ENCODE data around the gene ZNF121. TPM values are rescaled to one million over a fixed set of nuclear protein-coding genes. Genes with fewer than 3 reads are reported as not detected.

ZNF121 gene
- total RNA-seq (10 to 100 TPM; 15.6 to 32.2 (median 18.0) TPM), polyA plus RNA-seq (1 to 10 TPM; 3.0 to 7.8 (median 6.1) TPM)
- long read RNA-seq, donor 1, partial matches to known transcripts = 0 of 1 reads
- long read RNA-seq, donor 1, other reads (novel, unspliced or antisense) = 0 of 1 reads
- long read RNA-seq, donor 2, partial matches to known transcripts = 0 of 5 reads
- long read RNA-seq, donor 2, other reads (novel, unspliced or antisense) = 4 of 5 reads

GRCh38 chr19:9584073-9584833 lies at the start of gene ZNF121:
Gene ZNF121, minus strand, starts transcription at chr19:9584504. Its CDS starts 16,407 bp downstream, at chr19:9568097.
- intact Hi-C loops (cut with DNase I) = loop anchor here (5.0 to 10.0 kb wide), 2 partner anchors 38 to 449 kb away; partner anchors contain the start of gene ZNF561 (in 1 of the 2)
- peaks cover 3 to 11% of the 10 kb centered on the region in 2 donors for H3K36me3 ChIP-seq (ENCODE audit: insufficient read depth in 1 of 2, low read depth in 1 of 2)
- ATAC-seq (peak; percentile 95 to 99 (median 98)), DNase-seq (peak; percentile 86 to 91)
- H3K9me3 ChIP-seq = peaks cover 27% of the 10 kb centered on the region
- peak within 1 kb of the TSS; percentile 99 for H3K4me3 ChIP-seq
- peak within 1 kb of the TSS; percentile 98 for H3K27ac ChIP-seq
- TF ChIP-seq, protein P1, sequence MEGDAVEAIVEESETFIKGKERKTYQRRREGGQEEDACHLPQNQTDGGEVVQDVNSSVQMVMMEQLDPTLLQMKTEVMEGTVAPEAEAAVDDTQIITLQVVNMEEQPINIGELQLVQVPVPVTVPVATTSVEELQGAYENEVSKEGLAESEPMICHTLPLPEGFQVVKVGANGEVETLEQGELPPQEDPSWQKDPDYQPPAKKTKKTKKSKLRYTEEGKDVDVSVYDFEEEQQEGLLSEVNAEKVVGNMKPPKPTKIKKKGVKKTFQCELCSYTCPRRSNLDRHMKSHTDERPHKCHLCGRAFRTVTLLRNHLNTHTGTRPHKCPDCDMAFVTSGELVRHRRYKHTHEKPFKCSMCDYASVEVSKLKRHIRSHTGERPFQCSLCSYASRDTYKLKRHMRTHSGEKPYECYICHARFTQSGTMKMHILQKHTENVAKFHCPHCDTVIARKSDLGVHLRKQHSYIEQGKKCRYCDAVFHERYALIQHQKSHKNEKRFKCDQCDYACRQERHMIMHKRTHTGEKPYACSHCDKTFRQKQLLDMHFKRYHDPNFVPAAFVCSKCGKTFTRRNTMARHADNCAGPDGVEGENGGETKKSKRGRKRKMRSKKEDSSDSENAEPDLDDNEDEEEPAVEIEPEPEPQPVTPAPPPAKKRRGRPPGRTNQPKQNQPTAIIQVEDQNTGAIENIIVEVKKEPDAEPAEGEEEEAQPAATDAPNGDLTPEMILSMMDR (IDR thresholded peaks at IDR 0.05) = no peak
- 0% methylated on average over 50 to 51 of the region's 51 CpGs for WGBS, 3 donors
- H3K27me3 ChIP-seq (ENCODE audit: insufficient read depth in 3 of 3, low read length in 2 of 3) = peaks cover 0 to 17% (median 0%) of the 10 kb centered on the region in 3 donors
- H3K4me1 ChIP-seq = peaks cover 19% of the 10 kb centered on the region

DNA sequence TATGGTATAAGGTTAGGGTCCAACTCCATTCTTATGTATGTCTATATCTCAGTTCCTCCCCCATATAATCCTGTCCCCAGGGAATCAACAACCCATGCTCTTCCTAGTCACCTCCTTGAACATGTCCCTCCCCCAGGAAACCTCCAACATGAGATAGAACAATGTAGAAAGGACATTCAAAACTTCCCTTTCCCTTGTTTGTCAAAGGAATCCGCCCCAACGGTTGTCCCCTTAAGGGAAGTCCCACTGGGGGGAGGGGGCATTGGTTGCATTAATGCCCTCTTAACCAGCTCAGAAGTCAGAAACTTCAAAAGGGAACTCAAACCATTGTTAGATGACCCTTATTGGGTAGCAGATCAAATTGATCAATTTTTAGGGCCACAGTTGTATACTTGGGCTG lies 43.6 kb upstream of the ZNF121 start:
- no peak for ATAC-seq
- peaks cover 10 to 13% of the 10 kb centered on the region in 2 donors for H3K36me3 ChIP-seq (ENCODE audit: insufficient read depth in 1 of 2, low read depth in 1 of 2)
- 70 to 83% (median 76%) methylated on average over 2 of the region's 2 CpGs for WGBS, 3 donors
- no peaks in the 10 kb centered on the region for H3K27me3 ChIP-seq (ENCODE audit: insufficient read depth in 3 of 3, low read length in 2 of 3)
- no peak overlapping the region for H3K4me3 ChIP-seq
- DNase-seq = no peak
- intact Hi-C loops (cut with DNase I) = loop anchor here (2.0 to 10.0 kb wide), 3 partner anchors 137 to 165 kb away; partner anchors contain the start of gene ZNF846 (in 1 of the 2)
- H3K9me3 ChIP-seq = no peaks in the 10 kb centered on the region
- TF ChIP-seq, protein P1 (IDR thresholded peaks at IDR 0.05) = no peak
- H3K27ac ChIP-seq = no peak overlapping the region
- H3K4me1 ChIP-seq = no peaks in the 10 kb centered on the region

GRCh38 chr19:9622531-9622930 lies 38.2 kb upstream of the ZNF121 start:
- Histone ChIP-seq H3K4me3 (no peak overlapping the region), H3K27me3 (ENCODE audit: insufficient read depth in 3 of 3, low read length in 2 of 3) (no peaks in the 10 kb centered on the region), H3K36me3 (ENCODE audit: insufficient read depth in 1 of 2, low read depth in 1 of 2) (peaks cover 14 to 28% of the 10 kb centered on the region in 2 donors), H3K27ac (no peak overlapping the region), H3K9me3 (no peaks in the 10 kb centered on the region), H3K4me1 (peaks cover 15% of the 10 kb centered on the region)
- intact Hi-C loops (cut with DNase I) = loop anchor here in 1 of 2 donors (5.0 to 10.0 kb wide), 2 partner anchors 40 to 142 kb away; partner anchors contain the start of genes ZNF121 and ZNF846
- 69 to 82% (median 79%) methylated on average over 2 of the region's 2 CpGs for WGBS, 3 donors
- no peak for DNase-seq
- TF ChIP-seq, protein P1 (IDR thresholded peaks at IDR 0.05) = no peak
- ATAC-seq = no peak

DNA sequence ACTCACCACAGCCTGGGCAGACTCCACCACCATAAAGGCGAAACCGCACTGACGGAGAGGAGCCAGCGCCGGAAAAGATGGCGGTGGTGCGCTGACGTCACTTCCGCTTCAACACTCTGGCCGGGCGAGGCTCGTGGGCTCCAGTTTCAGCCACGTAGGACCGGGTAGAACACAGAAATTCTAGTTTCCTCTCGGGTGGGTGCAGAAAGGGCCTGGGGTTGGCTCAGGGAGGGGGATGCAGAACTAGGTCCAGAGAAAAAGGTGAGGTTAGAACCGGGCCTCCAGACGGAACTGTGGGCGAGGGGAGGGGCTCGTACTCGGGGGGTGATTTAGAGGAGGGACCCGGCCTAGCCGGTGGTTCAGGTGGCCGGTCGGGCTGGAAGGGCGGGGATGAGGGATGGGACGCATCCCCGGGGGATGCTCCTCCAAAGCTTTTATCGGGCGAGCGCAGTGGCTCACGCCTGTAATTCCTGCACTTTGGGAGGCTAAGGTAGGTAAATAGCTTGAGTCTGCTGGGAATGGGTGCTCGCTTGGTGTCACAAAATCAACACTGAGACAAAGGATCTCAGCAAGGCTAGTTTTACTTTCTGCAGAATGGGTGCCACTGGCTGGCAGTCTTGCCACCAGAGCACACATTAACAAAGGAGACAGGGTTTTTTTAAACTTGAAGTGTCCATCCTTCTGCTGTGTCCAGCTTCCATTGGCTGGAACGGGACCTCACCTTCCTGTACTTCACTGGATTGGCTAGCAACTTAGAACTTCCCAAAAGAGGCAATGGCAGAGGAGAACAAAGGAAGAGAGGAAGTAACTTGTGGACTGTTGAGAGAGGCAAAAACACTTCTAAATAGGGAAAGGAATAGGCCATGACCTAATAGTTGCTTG lies 37.1 kb upstream of the ZNF121 start, which contains the start of gene ZNF561:
TSS of gene ZNF561 (minus strand) at position 77 of the 882 bp plus-strand sequence. CDS start 1,776 bp downstream, outside the sequence.
- DNase-seq (peak; percentile 84 to 93), ATAC-seq (peak; percentile 93 to 98 (median 96))
- 1% methylated on average over 33 of the region's 33 CpGs for WGBS, 3 donors
- Histone ChIP-seq H3K27me3 (ENCODE audit: insufficient read depth in 3 of 3, low read length in 2 of 3) (no peaks in the 10 kb centered on the region), H3K9me3 (no peaks in the 10 kb centered on the region), H3K27ac (peak within 1 kb of the TSS; percentile 84), H3K36me3 (ENCODE audit: insufficient read depth in 1 of 2, low read depth in 1 of 2) (peaks cover 14 to 34% of the 10 kb centered on the region in 2 donors), H3K4me1 (peaks cover 15% of the 10 kb centered on the region), H3K4me3 (peak within 1 kb of the TSS; percentile 94)
- TF ChIP-seq, protein P1 (IDR thresholded peaks at IDR 0.05) = no peak
- intact Hi-C loops (cut with DNase I) = loop anchor here in 1 of 2 donors (5.0 to 10.0 kb wide), 2 partner anchors 39 to 143 kb away; partner anchors contain the start of genes ZNF121 and ZNF846
